HL-60/S4 (cell line): ENCODE data around the gene ELAVL1.
"Not testable (repeated sequence)": the region's sequence is repeated elsewhere in the genome, so short reads cannot be mapped to it uniquely, and the experiment has no call there.

Source experiments
- in situ Hi-C: fragments of 300-500 bp; cut with MboI; formaldehyde crosslinking; loops from 2 replicates; pipeline ENCODE4 v1.14.3; 2022; ENCODE audit warnings: low sequenced_read_pairs

Gene ELAVL1

DNA sequence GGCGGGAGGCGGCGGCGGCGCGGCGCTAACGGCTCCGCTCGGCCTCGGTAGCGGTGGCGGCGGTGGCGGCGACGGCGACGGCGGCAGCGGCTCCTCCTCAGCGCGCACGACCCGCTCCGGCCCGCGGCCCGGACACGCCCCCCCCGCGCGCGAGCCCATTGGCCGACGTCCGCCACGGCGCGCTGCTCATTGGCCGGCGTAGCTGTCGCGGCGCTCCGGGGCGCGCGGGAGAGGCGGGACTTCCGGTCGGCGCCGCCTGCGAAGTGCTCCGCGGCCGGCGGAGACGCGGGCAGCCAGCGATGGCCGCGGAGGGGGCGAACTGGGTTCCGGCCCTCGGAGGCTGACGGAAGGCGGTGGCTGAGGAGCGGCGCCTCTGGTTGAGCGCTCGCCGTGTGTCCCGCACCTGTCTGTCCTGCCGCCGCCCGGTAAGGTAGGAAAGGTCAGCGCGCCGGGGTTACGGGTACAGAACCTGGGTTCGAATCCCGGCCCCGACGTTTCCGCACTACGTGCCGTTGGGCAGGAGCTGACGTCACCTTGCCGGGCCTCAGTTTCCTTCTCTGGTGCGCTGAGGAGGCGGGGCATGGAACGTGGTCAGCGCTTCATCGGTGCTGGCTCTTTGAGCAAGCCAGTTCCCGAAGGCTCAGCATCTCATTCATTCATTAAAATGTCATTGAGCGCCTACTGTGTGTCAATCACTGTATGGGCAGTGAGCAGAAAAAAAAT is at the start of gene ELAVL1:
Gene ELAVL1, minus strand, starts transcription at position 108 of the 723 bp plus-strand sequence. CDS start 13,826 bp downstream, outside the sequence.
- in situ Hi-C loops: no loop called here

DNA sequence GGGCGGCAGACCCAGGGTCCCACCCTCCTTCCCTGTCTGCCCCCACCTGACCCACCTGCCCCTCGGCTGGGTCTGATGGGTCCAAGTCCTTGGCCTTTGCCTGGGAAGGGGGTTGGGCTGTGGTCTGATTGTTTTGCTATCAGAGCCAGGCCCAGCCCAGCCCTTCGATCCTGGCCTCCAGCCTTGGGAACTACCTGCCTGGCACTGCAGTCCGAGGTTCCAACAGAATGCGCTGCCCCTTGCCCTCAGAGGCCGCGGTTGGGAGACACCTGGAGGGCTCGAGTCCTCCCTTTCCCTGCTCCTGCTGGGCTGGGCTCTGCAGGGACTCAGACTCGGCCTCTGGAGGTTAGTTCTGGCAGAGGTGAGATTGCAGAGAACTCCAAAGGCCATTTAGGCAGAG is 48.7 kb upstream of the ELAVL1 start:
- in situ Hi-C loops: no loop called here

DNA sequence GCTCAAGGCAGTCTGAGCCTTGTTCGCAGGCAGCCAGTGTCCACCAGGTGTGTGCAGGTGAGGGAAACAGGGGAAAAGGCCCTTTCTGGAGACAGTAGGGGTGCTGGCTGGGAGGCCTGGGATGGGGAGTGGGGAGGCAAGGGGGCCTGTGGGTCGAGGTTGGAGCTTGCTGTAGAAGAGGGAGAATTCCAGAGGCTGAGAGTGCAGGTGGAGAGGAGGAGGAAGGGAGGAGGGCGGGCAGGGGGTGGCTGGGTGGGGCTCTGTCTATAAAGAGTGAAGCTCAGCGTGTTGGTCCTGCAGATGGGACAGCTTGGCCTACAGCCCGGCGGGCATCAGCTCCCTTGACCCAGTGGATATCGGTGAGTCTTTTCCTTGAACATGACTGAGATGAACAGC is 47.0 kb upstream of the ELAVL1 start, which contains the start of gene CCL25:
Gene CCL25, plus strand, starts transcription at position 297 of the 396 bp plus-strand sequence. CDS start 290 bp downstream, outside the sequence.
- in situ Hi-C loops: no loop called here

- in situ Hi-C loops: no loop called here
Measured at GRCh38 chr19:8050274-8051096, 45.0 kb upstream of the ELAVL1 start.

DNA sequence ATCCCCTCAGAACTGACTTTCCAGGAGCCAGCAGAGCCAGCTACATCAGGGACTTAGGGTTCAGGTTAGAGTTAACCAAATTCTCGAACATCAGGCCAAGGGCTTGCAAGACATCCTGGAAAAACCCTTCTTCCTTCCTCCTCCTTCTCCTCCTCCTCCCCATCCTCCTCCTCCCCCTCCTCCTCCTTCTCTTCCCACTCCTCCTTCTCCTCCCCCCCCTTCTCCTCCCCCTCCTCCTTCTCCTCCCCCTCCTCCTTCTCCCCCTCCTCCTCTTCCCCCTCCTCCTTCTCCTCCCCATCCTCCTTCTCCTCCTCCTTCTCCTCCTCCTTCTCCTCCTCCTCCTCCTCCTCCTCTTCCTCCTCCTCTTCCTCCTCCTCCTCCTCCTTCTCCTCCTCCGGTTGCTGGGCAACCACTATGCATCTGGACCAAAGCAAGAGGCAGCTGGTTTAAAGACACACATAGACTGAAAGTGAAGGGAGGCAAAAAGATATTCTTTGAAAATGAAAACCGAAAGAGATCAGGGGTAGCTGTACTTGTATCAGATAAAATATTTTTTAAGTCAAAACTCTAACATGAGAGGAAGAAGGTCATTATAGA is 41.2 kb upstream of the ELAVL1 start:
- in situ Hi-C loops: no loop called here

DNA sequence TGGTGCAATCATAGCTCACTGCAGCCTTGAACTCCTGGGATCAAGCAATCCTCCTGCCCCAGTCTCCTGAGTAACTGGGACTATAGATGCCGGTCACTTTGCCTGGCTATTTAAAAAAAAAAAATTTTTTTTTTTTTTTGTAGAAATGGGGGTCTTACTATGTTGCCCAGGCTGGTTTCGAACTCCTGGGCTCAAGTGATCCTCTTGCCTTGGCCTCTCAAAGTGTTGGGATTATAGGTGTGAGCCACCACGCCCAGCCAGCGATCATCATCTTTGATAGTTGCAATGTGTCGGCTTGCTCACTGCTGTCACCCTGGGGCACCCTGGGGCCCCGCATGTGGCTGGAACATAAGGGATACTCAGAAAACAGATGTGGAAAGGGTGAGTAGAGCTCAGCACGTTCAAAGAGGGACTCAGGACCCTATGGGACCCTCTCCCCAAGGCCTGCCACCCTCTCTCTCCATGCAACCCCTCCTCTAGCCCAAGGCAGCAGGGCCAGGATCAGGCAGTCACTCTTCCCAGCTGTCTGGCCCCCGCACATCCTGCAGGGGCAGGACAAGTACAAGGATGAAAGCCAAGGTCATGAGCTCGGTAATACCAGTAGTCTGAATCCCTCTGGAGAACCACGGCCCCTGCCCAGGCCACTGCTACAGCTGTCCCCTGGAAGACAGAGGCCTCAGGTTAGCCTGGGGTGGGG is 40.6 kb upstream of the ELAVL1 start:
- in situ Hi-C loops: no loop called here

GRCh38 chr19:8044018-8044417 is 38.6 kb upstream of the ELAVL1 start:
- in situ Hi-C loops: no loop called here

GRCh38 chr19:8042900-8043299 is 37.5 kb upstream of the ELAVL1 start:
- in situ Hi-C loops: no loop called here

- in situ Hi-C loops: no loop called here
Measured at GRCh38 chr19:8041531-8041931, 36.1 kb upstream of the ELAVL1 start.

DNA sequence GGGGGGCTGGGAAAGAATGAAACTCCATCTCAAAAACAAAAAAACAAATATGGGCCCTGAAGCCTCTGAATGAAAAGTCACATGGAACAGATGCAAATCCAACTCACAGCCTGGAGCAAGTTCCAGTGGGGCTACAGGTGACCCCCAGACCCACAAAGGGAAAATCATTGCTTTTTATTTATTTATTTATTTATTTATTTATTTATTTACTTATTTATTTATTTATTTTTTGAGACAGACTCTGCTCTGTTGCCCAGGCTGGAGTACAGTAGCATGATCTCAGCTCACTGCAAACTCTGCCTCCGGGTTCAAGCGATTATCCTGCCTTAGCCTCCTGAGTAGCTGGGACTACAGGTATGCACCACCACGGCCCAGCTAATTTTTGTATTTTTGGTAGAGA is 33.8 kb upstream of the ELAVL1 start:
- in situ Hi-C loops: no loop called here

DNA sequence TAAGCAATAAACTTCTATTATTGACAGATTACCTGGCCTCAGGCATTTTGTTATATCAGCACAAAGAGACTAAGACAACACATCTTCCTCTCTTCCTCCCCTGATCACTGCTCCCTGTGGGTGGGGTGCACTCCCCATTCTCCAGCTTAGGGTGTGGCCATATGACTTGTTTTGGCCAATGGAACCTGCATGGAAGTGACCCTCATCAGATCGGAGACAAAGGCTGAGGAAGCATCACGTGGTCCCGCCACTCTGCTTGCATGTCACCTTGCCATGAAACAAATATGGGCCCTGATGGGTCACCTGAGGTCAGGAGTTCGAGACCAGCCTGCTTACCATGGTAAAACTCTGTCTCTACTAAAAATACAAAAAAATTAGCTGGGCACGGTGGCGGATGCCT is 33.4 kb upstream of the ELAVL1 start:
- in situ Hi-C loops: no loop called here

DNA sequence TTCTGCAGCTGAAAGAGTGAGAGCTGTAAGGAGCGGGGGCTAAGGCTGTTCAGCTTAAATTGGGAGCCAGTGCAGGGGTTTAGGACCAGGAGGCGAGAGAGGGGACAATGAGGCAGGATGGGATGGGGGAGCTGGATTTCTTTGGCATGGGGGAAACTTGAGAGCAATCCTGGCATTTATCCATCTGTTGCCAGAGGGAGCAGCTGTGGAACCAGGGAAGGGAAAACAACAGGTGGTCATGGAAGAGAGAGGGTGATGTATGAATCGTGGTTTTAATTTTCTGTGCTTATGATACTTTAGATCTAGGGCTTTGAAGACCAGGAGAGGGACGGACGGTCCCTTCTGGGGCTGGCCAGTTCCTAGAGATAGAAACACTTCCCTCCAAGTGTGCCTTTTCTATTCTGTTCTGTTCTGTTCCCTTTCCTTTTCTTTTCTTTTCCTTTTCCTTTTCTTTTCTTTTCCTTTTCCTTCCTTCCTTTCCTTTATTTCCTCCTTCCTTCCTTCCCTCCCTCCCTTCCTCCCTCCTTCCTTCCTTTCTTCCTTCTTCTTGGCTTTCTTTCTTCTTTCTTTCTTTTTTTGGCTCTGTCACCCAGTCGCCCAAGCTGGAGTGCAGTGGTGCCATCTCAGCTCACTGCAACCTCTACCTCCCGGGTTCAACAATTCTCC is 31.1 kb upstream of the ELAVL1 start:
- in situ Hi-C loops: no loop called here

DNA sequence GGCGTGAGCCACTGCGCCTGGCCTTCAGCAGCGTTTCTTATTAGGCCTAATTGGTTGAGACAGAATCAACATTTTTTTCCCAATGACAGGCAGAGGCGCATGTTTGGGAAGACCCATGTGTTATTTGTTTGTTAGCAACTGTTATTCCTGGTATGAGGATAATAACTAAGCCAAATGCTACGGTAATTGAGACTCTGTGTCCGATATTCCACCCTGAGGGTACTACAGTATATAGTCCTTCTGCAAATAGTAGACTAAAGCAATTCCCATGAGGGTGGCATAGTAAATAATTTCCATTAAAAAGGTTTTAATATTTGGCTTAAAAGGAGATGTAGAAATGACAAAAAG is 28.7 kb upstream of the ELAVL1 start:
- in situ Hi-C loops: no loop called here

DNA sequence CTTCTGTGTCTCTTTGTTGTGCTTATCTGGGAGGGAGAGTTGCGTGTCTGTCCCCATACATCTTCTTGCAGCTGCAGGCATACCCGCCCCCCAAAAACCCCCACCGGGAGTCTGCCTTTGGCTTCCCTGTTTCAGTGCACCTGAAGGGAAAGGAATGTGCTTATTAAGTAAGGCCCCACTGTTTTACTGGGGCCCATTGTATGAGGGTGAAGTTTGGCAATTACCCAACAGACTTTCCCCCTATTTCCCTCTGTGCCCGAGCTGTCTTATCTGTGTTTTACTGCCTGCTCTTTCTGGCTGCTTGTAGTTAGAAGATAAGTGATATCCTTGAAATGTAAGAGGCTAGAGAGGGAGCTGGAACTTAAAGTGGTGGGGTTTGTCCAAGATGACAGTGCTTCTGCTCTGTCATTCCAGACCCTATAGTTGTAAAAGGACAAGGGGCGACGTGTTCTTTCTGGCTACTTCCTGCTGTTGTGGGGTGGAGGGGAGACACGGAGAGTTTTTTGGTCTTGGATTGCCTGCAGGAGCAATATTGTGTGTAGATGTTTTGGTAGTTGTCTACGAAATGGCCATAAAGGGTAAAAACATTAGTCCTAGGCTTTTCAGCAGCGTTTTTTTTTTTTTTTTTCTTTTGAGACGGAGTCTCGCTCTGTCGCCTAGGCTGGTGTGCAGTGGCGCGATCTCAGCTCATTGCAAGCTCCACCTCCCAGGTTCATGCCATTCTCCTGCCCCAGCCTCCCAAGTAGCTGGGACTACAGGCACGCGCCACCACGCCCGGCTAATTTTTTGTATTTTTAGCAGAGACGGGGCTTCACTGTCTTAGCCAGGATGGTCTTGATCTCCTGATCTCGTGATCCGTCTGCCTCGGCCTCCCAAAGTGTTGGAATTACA is 28.1 kb upstream of the ELAVL1 start:
- in situ Hi-C loops: not testable (repeated sequence)

- in situ Hi-C loops: no loop called here
Measured at GRCh38 chr19:8030960-8031359, 25.5 kb upstream of the ELAVL1 start.

GRCh38 chr19:8028951-8029491 is 23.6 kb upstream of the ELAVL1 start:
- in situ Hi-C loops: no loop called here

DNA sequence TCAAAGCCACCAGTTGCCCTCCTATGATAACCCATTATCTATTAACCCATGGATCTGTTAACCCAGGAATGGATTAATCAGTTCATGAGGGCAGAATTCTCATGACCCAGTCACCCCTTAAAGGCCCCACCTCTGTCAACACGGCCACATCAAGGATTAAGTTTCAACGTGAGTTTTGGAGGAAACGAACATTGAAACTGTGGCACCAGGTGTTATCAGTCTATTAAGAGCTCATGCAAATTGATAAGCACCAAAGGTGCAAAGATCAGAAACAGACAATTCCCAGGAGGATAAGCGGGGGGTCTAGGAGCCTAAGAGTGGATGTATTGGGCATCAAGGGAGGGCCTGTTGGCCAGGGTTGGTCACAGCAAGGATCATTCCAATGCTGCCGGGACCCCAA is 19.9 kb upstream of the ELAVL1 start:
- in situ Hi-C loops: no loop called here

GRCh38 chr19:8024256-8024655 is 18.8 kb upstream of the ELAVL1 start:
- in situ Hi-C loops: not testable (repeated sequence)

DNA sequence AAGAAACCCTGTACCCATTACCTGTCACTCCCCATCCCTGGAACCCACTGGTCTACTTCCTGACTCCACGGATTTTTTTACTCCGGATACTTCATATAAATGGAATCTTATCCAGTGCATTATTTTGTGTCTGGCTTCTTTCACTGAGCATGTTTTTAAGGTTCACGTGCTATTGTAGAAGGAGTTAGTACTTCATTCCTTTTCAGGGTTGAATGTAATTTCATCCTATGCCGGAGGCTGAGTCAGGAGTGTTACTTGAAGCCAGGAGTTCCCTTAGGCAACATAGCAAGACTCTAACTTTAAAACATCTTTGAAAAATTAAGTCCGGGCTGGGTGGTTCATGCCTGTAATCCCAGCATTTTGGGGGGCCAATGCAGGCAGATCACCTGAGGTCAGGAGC is 17.9 kb upstream of the ELAVL1 start:
- in situ Hi-C loops: no loop called here
